ENCODE measurements around the gene RIPOR3. TPM values are rescaled to one million over a fixed set of nuclear protein-coding genes. Genes with fewer than 3 reads are reported as not detected.
"Not testable (repeated sequence)": the region's sequence is repeated elsewhere in the genome, so short reads cannot be mapped to it uniquely, and the experiment has no call there.

The RIPOR3 gene
- total RNA-seq, 1 donor from 2014 or later, result 8.0 TPM

DNA sequence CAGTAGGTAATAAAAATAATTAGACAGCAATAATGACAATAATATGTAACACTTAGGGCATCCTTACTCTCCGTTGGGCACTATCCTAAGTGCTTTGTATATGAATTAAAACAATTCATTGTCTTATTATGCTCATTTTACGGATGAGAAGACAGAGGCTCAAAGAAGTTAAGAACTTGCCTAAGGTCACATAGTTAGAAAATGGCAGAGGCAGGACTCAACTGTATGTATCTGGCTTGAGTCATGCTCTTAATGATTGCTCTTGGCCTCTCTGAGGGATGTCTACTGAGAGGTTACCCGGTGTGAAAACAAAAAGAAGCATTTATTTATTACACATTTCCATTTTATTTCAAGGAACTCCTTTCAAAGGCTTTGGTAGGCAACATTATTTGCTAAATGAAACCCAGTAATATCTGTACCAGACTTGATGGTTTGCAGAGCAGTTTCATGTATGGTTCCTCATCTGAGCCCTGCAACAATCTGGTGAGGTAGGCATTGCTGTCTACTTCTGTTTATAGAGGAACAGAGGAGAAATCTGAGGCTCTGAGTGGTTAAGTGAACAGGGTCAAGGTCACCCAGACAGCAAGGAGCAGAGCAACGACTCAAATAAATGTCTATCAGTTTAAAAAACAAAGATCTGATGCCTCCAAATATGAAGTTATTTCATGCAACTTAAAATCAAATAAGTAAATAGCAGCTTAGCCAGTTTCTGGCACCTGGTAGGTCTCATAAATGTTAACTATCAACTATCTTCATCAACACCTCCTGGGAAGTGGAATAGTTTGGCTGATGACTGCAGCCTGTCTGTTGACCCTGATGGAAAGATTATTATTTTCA is 35.8 kb upstream of the RIPOR3 start:
- DNase-seq, result no peak
- intact Hi-C loops (cut with micrococcal nuclease), result no loop called here
- no peak for ATAC-seq

DNA sequence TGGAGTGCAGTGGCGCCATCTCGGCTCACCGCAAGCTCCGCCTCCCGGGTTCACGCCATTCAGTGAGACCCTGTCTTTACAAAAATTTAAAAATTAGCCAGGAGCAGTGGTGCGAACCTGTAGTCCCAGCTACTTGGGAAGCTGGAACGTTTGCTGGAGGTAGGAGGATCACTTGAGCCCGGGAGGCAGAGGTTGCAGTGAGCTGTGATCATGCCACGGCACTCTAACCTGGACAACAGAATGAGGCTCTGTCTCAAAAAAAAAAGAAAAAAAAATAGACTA is 34.3 kb upstream of the RIPOR3 start:
- intact Hi-C loops (cut with micrococcal nuclease), result no loop called here
- no peak for ATAC-seq

DNA sequence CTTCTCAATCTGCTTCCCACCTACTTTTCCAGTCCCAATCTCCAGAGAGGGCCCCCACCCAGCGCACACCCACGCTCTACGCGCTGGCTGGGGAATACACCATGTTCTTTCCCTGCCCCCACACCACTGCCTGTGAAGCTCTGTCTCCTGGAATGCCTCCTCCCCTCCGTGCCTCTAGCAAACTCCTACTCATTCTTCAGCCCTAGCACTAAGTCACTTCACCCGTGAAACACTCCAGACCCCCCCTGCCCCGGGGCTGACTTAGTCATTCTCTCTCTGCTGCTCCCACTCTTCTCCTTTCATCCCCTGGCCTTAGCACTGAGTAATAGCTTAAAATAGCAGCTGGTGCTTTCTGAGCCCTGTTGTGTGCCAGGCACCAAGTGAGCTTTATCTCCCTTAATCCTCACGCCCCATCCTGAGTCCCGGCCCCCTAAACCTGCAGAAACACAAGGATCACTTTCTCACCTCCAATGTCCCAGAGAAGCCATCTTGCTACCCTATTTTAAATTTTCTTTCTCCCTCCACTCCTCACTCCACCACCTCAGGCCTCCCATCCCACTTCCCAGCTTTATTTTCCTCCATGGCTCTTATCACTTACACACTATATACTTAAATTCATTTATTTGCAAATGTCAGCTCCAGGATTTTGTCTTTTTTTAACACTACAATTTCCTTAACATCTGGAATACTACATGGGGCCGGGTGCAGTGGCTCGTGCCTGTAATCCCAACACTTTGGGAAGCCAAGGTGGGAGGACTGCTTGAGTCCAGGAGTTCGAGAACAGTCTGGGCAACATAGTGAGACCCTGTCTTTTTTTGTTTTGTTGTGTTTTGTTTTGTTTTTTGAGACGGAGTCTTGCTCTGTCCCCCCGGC is 33.7 kb upstream of the RIPOR3 start:
- intact Hi-C loops (cut with micrococcal nuclease), result no loop called here
- DNase-seq (peak; percentile 73), ATAC-seq (peak; percentile 81)

More for the DNA sequence above, 34.3 kb upstream of the RIPOR3 start:
- no peak for DNase-seq

DNA sequence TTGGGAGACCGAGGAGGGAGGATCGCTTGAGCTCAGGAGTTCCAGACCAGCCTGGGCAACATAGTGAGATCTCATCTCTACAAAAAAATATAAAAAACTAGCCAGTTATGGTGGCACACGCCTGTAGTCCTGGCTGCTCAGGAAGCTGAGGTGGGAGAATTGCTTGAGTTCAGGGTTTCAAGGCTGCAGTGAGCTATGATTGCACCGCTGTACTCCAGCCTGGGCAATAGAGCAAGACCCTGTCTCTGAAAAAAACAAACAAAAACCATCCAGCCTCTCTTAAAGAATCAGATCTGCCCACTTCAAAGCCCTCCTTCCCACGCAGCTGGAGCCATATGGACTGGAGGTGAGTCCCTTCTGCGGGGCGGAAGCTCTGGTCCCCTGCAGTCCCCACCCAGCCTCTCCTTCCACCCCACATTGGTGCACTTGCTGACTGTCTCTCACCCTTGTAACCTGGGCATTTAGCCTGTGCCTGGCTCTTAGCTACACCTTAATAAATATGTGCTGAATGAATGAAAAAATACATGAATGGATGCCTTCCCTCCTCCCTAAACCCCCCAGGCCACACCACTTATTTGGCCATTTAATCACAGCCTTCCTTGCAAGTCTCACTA is 32.9 kb upstream of the RIPOR3 start:
- DNase-seq, result no peak
- intact Hi-C loops (cut with micrococcal nuclease), result no loop called here

DNA sequence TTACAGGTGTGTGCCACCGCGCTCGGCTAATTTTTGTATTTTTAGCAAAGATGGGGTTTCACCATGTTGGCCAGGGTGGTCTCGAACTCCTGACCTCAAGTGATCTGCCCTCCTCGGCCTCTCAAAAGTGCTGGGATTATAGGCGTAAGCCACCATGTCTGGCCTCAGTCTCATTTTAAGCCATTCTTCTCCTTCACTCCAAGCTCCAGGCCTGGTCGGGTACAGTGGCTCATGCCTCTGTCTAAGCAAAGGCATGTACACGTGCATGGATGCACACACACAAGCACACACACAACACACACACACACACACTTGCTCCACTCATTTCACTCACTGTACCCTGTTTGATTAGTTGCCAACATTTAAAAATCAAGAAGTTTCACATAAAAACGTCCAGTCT is 32.3 kb upstream of the RIPOR3 start:
- ATAC-seq, result no peak
- DNase-seq, result no peak
- intact Hi-C loops (cut with micrococcal nuclease), result no loop called here

More for the DNA sequence above, 32.9 kb upstream of the RIPOR3 start:
- no peak for ATAC-seq

DNA sequence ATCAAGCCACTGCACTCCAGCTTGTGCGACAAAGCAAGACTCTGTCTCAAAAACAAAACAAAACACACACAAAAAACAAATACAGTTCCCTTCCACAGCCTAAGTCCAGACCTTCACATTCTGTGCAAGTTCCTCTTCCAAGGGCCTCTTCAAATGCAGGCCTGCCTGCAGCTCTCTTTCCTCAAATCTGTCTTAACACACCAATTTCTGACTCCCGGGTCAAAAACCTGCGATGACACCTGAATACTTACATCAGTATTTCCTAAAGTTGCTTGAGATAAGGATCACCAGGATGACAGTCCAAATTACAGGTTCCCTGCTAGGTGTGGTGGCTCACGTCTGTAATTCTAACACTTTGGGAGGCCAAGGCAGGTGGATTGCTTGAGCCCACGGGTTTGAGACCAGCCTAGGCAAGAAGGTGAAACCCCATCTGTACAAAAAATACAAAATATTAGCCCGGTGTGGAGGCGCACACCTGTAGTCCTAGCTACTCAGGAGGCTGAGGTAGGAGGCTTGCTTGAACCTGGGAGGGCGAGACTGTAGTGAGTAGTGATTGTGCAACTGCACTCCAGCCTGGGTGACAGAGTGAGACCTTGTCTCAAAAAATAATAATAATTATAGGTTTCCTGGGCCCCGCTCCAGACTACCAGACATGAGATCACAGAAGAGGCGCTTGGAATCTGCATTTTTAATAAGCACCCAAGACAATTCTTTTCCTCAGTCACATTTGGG is 31.2 kb upstream of the RIPOR3 start:
- DNase-seq, result no peak
- intact Hi-C loops (cut with micrococcal nuclease), result no loop called here
- no peak for ATAC-seq

DNA sequence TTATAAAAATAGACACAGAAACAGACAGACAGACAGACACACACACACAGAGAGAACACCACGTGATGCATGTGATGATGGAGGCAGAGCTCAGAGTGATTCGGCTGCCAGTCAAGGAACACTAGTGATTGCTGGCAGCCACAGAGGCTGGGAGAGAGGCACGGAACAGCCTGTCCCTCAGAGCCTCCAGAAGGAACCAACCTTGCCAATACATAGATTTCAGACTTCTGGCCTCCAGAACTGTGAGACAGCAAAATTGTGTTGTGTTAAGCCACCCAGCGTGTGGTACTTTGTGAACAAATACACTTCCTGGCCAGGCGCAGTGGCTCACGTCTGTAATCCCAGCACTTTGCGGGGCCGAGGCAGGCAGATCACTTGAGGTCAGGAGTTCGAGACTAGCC is 30.5 kb upstream of the RIPOR3 start:
- intact Hi-C loops (cut with micrococcal nuclease), result no loop called here
- DNase-seq, result peak; percentile 74
- ATAC-seq, result peak; percentile 90

DNA sequence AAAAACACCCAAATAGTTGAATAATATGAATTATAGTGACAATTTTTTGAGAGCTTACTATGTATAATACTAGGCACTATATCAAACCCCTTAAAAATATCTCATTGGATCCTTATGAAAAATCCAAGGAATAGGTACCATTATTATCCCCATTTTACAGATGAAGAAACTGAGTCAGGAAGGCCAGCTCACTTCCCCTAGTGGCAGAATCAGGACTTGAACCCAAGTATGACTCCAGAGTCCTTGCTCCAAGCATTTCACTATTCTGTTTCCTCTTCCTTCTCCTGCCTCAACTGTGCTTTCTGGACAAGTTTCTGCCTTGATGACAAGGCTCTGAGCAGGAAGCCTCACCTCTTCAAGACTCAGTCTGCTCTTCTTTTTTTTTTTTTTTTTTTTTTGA is 29.2 kb upstream of the RIPOR3 start:
- no peak for ATAC-seq
- intact Hi-C loops (cut with micrococcal nuclease), result no loop called here
- DNase-seq, result no peak

DNA sequence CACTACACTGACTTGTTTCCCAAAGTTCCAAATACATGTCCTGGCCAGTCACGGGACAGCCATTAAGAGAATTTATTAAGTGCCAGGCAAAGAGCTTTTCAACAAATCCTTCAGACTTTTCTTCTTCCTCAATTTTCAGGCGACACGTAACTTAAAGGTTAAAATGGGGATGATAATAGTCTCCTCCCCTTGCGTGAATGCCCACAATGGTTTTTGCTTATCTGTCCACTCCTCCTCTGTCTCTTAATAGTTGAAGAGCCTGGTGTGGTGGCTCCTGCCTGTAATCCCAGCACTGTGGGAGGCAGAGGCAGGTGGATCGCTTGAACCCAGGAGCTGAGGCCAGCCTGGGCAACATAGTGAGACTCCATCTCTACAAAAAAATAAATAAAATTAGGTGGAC is 28.7 kb upstream of the RIPOR3 start:
- ATAC-seq (no peak), DNase-seq (no peak)
- intact Hi-C loops (cut with micrococcal nuclease), result no loop called here

DNA sequence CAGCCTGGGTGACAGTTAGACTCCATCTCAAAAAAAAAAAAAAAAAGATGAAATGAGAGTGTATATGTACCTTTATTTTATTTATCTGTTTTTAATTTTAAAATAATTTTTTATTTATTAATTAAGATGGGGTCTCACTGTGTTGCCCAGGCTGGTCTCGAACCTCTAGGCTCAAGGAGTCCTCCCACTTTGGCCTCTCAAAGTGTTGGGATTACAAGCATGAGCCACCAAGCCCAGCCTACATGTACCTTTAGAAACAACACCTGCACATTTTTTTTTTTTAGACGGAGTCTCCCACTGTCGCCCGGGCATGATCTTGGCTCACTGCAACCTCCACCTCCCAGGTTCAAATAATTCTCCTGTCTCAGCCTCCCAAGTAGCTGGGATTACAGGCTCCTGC is 28.0 kb upstream of the RIPOR3 start:
- ATAC-seq (no peak), DNase-seq (no peak)
- intact Hi-C loops (cut with micrococcal nuclease), result no loop called here

DNA sequence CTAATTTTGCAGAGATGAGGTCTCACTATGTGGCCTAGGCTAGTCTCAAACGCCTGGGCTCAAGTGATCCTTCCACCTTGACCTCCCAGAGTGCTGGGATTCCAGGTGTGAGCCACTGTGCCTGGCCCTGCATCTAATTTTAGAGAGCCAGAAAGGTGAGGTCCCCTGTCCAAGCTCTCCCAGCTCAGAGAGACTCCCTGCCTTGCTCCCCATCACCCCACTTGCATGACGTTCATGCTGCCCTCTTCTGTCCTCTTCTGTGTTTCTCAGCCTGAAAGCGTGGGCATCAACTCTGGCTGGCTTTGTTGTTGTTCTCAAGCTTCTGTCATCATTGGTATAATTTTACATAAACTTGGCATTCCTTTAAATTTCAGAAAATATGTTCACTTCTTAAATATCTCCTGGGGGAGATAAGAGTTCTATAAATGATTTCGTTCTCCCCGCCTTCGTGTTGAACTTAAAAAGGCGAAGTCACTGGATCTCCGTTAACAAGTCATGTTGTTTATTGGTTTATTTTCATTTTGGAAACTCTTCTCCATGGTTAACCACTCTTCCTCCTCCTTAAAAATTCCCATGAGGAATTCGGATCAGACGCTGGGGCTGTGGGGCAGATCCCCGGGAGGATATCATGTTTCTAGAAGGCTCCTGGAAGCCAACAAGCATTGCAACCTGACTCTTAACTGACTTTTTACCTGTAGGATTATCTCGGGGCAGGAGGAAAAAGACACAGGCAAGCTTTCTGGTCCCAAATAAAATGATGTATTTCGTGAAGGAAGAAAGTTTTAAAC is 26.8 kb upstream of the RIPOR3 start:
- intact Hi-C loops (cut with micrococcal nuclease), result no loop called here
- ATAC-seq (no peak), DNase-seq (no peak)

DNA sequence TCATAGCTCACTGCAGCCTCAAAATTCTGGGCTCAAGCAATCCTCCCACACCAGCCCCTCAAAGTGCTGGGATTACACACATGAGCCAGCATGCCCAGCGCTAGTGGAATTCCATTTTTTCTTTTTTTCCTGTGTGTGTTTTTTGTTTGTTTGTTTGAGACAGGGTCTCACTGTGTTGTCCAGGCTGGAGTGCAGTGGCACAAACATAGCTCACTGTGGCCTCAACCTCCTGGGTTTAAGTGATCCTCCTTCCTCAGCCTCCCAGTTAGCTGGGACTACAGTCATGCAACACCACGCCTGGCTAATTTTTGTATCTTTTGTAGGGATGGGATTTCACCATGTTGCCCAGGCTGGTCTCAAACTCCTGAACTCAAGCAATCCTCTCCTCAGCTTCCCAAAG is 26.0 kb upstream of the RIPOR3 start:
- intact Hi-C loops (cut with micrococcal nuclease), result no loop called here
- DNase-seq, result no peak

DNA sequence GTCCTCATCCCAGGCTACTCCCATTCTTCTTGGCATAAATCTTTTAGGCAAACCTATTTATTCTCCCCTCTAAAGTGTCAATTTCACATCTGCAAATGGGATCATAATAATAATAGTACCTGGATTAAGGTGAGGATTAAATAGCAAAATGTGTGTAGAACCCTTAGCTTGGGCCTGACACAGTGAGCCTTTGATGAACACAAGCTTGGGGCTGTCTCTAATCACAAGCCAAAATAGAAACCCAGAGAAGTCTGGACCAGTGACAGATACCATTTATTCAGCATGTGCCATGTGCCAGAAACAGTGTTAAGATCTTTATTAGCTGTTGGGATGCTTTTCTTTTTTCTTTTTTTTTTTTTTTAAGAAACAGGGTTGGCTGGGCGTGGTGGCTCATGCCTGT is 25.2 kb upstream of the RIPOR3 start:
- no peak for DNase-seq
- ATAC-seq, result peak; percentile 26
- intact Hi-C loops (cut with micrococcal nuclease), result no loop called here

More for the DNA sequence above, 26.0 kb upstream of the RIPOR3 start:
- ATAC-seq, result no peak

DNA sequence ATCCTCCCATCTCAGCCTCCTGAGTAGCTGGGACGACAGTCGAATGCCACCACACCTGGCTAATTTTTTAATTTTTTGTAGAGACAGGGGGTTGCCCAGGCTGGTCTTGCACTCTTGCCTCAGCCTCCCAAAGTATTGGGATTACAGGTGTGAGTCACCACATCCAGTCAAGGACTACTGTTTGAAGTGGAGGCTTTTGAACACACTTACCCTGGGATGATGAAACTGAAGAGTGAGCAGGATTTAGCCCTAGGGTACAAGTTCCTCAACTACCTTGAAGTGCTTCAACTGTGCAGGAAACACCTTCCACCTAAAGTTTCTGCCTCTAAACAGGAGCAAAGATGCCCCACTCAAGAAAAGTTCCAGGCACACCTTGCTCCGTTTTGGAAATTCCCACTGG is 24.4 kb upstream of the RIPOR3 start:
- ATAC-seq, result no peak
- intact Hi-C loops (cut with micrococcal nuclease), result no loop called here
- DNase-seq, result no peak

DNA sequence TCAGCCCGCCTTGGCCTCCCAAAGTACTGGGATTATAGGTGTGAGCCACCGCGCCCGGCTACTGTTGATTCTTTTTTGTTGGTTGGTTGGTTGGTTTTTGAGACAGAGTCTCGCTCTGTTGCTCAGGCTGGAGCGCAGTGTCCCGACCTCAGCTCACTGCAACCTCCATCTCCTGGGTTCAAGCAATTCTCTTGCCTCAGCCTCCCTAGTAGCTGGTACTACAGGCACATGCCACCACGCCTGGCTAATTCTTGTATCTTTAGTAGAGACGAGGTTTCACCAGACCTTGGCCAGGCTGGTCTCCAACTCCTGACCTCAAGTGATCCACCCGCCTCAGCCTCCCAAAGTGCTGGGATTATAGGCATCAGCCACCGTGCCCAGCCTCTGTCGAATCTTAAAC is 23.1 kb upstream of the RIPOR3 start:
- ATAC-seq; DNase-seq; intact Hi-C loops (cut with micrococcal nuclease): not testable (repeated sequence)

DNA sequence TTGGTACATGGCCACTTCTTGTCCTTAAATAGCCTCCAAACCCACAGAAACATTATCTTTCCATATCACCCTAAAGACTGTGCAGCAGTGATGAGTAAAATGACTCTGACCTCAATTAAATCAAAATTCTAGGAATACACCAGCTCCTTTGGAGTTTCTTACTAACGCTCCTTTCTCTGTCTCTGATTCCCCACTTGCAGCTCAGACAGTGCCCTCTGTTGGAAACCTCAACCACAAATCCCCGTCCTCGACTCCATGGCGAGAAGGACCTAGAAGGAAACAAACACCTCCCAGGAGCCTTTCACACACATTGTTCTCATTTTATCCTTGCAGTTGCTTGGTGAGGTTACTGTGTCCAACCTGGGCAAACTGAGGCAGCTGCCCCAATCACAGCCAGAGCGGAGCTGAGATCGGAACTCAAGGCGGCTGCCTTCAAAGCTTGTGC is 22.3 kb upstream of the RIPOR3 start:
- intact Hi-C loops (cut with micrococcal nuclease), result no loop called here
- ATAC-seq (peak; percentile 65), DNase-seq (no peak)

DNA sequence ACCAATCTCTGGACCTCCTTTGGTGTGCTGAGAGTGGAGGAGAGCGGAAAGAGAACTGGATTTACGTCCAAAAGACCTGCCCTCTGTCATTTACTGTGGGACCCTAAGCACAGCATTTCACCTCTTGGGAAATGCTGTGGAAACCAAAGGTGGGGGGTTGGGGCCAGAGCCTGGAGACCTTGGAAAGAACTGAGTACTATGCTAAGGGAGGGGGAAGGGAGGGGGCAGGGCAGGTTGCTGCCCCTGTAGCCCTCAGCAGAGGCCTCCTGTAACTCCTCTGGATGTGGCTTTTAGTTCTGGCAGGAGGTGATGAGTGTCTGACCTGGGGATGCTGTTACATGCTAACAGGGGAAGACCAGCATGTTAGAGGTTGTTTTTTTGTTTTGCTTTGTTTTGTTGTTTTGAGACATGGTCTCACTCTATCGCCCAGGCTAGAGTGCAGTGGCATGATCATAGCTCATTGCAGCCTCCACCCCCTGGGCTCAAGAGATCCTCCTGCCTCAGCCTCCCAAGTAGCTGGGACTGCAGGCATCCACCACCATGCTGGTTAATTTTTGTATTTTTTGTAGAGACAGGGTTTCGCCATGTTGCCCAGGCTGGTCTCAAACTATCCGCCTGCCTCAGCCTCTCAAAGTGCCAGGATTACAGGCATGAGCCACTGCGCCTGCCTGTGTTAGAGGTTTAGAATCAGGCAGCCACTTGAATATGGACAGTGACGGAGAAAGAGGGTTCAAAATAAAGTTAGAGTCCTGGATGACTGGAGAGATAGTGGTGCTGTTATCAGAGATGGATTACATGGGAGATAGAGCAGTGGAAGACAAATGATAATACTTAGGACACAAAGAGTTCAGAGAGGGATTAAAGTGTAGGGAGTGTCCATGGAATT is 21.7 kb upstream of the RIPOR3 start:
- DNase-seq (no peak), ATAC-seq (no peak)
- intact Hi-C loops (cut with micrococcal nuclease), result no loop called here

All from left ventricle myocardium superior (tissue), 1 donor.